HG02759 (cell line): ENCODE data around the gene SCRT2.

Experiments used
- ATAC-seq: cut with Tn5 transposase; IDR thresholded peaks from one replicate; pipeline ENCODE4 v1.9.1; 2021; ENCODE audit warnings: mild to moderate bottlenecking, moderate library complexity; ENCODE audit not compliant: unreplicated experiment

SCRT2 gene

DNA sequence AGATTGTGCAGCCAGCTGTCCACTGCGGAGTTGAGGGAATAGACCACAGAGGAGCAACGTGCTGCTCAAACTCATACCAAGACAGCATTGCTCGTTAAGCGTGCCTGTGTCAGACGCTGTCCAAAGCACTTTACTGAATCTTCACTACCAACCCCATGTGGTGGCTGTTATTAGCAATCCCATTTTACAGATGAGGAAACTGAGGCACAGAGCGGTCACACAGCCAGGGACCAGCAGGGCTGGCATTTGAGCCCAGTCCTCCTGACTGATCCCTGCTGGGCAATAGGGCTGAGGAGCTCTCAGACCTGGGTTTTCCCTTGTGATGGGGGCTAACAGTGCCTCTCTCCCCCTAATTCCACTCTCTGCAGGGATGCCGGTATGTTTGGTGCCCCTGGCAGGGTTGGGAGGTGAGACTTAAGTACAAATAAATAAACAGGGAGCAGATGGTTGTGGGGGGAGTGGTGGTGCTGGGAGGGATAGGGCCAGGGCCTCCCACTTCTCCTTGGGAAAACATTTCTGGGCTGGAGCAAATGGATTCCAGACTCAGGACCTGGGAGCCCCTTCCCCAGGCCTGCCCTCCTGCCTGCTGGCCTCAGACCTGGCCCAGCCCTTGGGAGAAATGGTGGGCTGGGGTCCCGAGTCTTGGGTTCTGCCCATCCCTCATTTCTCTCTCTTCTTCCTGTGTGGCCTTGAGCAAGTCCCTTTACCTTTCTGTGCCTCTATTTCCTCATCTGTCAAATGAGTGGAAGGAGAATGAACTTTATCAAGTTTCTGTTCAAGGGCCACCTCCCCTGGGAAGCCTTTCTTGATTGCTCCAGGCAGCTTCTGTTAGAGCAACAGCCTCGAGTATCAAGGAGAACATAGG lies 40.3 kb downstream of the SCRT2 start:
- ATAC-seq = no peak

DNA sequence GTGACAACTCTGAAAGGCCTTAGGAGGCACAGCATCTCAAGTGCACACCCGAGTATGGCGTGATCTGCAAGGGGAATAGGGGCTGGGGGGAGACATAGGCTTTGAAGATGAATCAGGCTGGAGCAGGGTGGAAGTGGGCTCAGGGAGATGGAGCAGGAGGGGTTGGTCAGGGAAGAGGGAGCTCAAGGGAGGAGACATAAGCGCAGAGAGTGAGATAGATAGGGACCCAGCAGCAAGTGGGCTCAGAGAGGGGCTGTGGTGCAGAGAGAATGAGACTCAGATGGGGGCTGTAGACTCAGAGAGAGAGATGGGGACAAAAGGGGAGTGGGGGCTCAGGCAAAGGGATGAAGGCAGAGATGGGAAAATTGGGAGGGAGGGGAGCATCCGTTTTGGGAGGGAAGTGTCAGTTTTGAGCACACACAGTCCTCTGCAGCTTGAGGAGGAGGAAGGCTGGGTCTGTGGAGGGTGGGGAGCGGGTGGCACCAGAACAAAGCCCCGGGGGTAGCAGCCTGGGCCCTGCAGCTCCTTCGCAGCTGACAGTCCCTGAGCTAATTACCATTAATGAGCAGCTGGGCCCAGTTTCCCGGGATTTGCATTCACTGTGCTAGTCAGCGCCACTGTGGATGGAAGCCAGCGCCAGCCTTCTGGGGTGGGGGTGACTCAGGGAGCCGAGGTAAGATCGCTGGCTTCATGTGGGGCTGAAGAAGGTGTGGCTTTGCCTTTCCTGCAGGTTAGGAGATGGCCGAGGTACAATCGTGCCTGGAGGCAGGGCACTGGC lies 41.3 kb downstream of the SCRT2 start:
- ATAC-seq = no peak

- ATAC-seq = no peak
Observed at GRCh38 chr20:631101-631500, 44.5 kb downstream of the SCRT2 start.

DNA sequence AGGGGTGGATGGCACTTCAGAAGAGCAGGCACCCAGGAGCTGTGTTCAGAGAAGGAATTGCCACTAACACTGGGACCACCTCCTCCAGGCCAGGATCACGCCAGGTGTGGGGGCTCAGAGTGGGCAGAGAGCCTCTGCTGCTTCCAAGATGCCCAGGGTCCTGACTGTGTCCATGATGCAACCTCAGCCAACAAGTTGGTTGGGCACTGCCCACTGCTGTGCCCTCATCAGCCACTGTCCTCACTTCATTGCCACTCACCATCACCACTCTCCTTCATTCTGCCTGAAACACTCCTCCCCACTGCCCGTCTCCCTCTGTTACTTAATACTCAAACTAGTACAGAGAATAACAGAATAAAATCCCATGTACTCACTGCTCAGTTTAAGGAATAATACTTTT lies 49.0 kb downstream of the SCRT2 start:
- no peak for ATAC-seq

GRCh38 chr20:625360-625932 lies 50.2 kb downstream of the SCRT2 start:
- no peak for ATAC-seq

GRCh38 chr20:623704-624103 lies 51.9 kb downstream of the SCRT2 start:
- ATAC-seq = no peak

- ATAC-seq = no peak
Observed at GRCh38 chr20:623021-623420, 52.6 kb downstream of the SCRT2 start.

DNA sequence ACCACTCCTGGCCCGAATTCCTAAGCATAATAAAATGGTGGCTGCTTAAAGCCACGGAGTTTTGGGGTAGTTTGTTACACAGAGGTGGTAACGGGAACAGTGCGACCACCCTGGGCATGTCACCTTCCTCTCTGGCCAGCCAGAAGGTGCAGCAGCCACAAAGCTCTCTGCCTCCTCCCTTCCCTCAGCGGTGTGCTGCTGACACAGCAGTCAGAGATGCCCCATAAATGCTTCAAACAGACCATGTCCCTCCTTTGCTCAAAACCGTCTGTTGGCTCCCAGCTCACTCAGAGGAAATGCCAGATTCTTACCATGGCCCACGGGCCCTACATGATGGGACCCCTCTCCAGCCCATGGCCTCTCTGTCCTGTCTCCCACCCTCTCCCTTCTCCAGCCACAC lies 53.4 kb downstream of the SCRT2 start:
- ATAC-seq = no peak

DNA sequence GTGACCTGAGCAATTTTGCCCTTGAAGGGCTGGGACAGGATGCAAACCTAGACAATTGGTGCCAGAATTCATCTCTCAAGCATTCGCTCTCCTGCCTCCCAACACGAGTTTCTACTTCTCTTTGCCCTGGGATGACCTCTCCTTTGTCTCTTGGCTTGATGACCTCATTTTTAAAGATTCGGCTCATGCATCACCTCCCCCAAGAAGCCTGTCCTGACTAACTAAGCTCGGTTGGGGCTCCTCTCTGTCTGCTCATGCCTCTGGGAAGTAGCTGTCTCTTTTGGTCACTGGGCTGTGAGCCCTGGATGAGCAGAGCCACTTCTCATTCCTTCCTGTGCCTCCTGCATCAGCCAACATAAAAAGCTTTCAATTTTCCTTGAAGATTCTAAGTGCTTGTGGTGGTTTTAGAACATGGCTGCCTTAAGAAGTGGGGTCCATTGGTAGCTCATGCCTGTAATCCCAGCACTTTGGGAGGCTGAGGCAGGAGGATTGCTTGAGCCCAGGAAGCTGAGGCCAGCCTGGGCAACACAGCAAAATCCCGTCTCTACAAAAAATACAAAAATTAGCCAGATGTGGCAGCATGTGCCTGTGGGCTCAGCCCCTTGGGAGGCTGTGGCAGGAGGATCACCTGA lies 54.4 kb downstream of the SCRT2 start:
- no peak for ATAC-seq

- ATAC-seq = no peak
Observed at GRCh38 chr20:620246-620645, 55.4 kb downstream of the SCRT2 start.

GRCh38 chr20:618980-619379 lies 56.6 kb downstream of the SCRT2 start:
- no peak for ATAC-seq

DNA sequence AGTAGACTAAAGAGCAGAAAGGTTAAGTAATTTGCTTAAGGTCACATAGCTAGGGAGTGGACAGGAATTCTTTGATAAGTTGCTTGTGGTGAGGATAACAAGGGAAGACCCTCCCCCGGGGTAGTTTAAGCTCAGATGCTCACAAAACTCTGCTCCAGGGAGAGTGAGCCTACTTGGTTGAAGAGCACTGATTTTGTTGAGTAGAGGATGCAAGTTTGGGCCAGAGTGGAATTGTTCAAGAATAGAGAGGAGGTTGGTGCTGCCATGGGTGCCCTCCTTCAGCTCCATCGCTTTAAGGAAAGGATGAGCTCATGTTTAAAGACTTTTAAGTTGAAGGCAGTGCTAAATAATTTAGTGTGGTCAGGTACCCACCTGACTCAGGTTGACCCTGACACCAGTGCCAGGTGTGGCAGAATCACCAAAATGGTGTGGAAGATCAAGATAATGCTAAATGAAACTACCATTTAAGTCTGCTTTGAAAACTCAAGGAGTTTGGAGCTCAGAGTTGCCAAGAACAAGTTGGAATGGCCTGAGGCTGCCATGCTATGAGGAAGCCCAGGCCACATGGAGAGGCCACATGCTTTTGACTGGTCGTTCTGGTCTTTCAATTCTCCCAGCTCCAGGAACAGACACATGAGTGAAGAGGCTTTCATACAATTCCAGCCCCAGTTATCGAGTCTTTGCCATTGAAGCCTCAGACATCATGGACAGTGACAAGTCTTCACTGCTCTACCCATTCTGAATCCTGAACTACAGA lies 57.5 kb downstream of the SCRT2 start:
- ATAC-seq = no peak

- no peak for ATAC-seq
Observed at GRCh38 chr20:615514-615913, 60.1 kb downstream of the SCRT2 start.

- no peak for ATAC-seq
Observed at GRCh38 chr20:611843-612185, 63.8 kb downstream of the SCRT2 start.
